PC-3 (cell line): ENCODE data around the gene KCNQ2.

ENCODE experiments used
- EZH2 ChIP-seq: fragments of 300-600 bp; sonication (generic); IDR thresholded peaks from one replicate; pipeline ENCODE4 v1.6.1; 2017; ENCODE audit warnings: antibody characterized with exemption, mild to moderate bottlenecking, low read length; ENCODE audit not compliant: unreplicated experiment
- TF ChIP-seq, protein P1 (sequence below): fragments of 300-600 bp; sonication (generic); conservative IDR thresholded peaks from 2 replicates; pipeline ENCODE4 v1.5.1; 2017; ENCODE audit warnings: antibody characterized with exemption, low read depth, mild to moderate bottlenecking, low read length

DNA sequence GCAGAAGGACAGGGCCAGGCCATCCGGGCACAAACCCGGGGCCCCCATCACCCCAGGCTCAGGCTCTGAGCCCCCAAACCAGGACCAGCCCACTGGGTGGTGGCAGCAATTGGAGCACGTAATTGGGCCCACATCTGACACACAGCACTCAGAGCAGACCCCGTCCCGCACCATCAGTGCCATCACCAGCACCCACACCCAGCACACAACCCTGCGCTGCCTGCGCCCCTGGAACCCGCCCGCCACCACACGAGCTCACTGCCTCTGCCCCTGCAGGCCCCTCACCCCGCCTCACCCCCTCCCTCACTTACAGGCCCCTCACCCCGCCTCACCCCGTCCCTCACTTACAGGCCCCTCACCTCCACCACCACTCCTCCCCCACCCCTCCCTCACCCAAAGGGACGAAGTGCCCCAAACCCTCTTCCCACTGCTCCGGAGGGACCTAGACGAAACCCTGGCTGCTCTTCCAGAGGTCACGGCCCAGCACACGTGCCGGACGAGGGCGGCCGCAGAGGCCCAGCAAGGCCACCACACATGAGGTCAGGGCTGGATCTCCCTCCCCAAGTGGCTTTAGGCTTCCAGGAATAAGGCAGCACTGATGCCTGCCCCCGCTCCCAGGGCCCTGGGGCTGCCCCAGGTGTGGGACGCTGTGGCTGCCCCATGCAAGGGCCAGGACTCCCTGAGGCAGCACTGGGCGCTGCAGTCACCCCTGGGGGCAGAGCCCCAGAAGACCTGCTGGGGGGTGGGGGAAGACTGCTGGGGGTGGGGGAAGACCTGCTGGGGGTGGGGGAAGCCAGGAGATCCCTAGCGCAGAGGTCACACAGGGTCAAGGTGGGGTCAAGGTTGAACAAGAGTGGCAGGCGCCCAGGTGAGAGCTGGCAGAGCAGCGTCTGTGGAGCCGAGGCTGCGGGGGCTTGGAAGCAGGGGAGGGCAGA, 22.4 kb downstream of the KCNQ2 start:
- TF ChIP-seq, protein P1, sequence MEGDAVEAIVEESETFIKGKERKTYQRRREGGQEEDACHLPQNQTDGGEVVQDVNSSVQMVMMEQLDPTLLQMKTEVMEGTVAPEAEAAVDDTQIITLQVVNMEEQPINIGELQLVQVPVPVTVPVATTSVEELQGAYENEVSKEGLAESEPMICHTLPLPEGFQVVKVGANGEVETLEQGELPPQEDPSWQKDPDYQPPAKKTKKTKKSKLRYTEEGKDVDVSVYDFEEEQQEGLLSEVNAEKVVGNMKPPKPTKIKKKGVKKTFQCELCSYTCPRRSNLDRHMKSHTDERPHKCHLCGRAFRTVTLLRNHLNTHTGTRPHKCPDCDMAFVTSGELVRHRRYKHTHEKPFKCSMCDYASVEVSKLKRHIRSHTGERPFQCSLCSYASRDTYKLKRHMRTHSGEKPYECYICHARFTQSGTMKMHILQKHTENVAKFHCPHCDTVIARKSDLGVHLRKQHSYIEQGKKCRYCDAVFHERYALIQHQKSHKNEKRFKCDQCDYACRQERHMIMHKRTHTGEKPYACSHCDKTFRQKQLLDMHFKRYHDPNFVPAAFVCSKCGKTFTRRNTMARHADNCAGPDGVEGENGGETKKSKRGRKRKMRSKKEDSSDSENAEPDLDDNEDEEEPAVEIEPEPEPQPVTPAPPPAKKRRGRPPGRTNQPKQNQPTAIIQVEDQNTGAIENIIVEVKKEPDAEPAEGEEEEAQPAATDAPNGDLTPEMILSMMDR, result no peak
- no peak for TF ChIP-seq EZH2
